ENCODE measurements around the gene MORC3. TPM values are rescaled to one million over a fixed set of nuclear protein-coding genes. Genes with fewer than 3 reads are reported as not detected.

The MORC3 gene
- total RNA-seq: 10 to 100 TPM; 49.0 to 49.6 TPM

GRCh38 chr21:36319767-36320420 is at the start of gene MORC3:
Gene MORC3 (plus strand): TSS chr21:36320197. CDS start chr21:36320265, 68 bp downstream.

GRCh38 chr21:36385233-36386030 is 65.4 kb downstream of the MORC3 start, which contains the start of gene CHAF1B:
Gene CHAF1B (plus strand): TSS chr21:36385392. CDS start chr21:36386137, 745 bp downstream.

Small RNAs within 50 kb of the gene (small RNA-seq; reads per million reads assigned to genes)
- 0 reads per million in 2 donors for gene ATP5MFP1

Other genes with a start within 250 kb of the MORC3 start
- 10 to 100 TPM; 77.4 to 96.9 TPM for gene CBR3, start 185.1 kb upstream of the MORC3 start, total RNA-seq
- 10 to 100 TPM; 10.7 to 12.0 TPM for gene DOP1B, start 163.4 kb upstream of the MORC3 start, total RNA-seq
- 10 to 100 TPM in 1 of 2 donors, 1 to 10 TPM in 1; 6.5 to 11.0 TPM for gene CHAF1B, start 65.2 kb downstream of the MORC3 start, total RNA-seq
- not detected for gene CLDN14, start 159.9 kb downstream of the MORC3 start, total RNA-seq

All from melanocyte of skin (primary cell).